Small intestine (tissue), 7 donors: ENCODE data around the gene HSD3B1. TPM values are rescaled to one million over a fixed set of nuclear protein-coding genes. Genes with fewer than 3 reads are reported as not detected.
"Not testable (repeated sequence)": the region's sequence is repeated elsewhere in the genome, so short reads cannot be mapped to it uniquely, and the experiment has no call there.

ENCODE experiments used
- DNase-seq, 2 donors: peaks; one replicate each; pipeline versions ENCODE4 v3.0.0 to v3.0.0-alpha.2; 2013
- FAIRE-seq: peaks from 2 replicates; lab custom pipeline; 2012; peaks lifted over from hg19 to GRCh38; lab: Jason Lieb, UNC
- H3K27ac ChIP-seq, 3 donors: one replicate each; pipeline ENCODE4 v1.5.1; 2013; ENCODE audit warnings: low read length in 2 of 3, mild to moderate bottlenecking in 2 of 3, control low read depth in 1 of 3, inconsistent platforms in 1 of 3, low read depth in 1 of 3, moderate library complexity in 1 of 3
- H3K27me3 ChIP-seq, 3 donors: one replicate each; pipeline ENCODE4 v1.6.1; 2013; ENCODE audit warnings: low read length in 3 of 3, inconsistent platforms in 1 of 3; ENCODE audit not compliant: control insufficient read depth in 3 of 3, insufficient read depth in 3 of 3
- H3K36me3 ChIP-seq, 3 donors: one replicate each; pipeline ENCODE4 v1.6.1; 2013; ENCODE audit warnings: low read length in 3 of 3, inconsistent platforms in 1 of 3, low read depth in 1 of 3, mild to moderate bottlenecking in 1 of 3, moderate library complexity in 1 of 3; ENCODE audit not compliant: control insufficient read depth in 3 of 3, insufficient read depth in 2 of 3
- H3K4me1 ChIP-seq, 3 donors: one replicate each; pipeline ENCODE4 v1.6.1; 2013; ENCODE audit warnings: low read length in 2 of 3, inconsistent platforms in 1 of 3, low read depth in 1 of 3, mild to moderate bottlenecking in 1 of 3, moderate library complexity in 1 of 3; ENCODE audit not compliant: control insufficient read depth in 3 of 3, insufficient read depth in 2 of 3
- H3K4me3 ChIP-seq, 3 donors: one replicate each; pipeline ENCODE4 v1.5.1; 2013; ENCODE audit warnings: low read length in 3 of 3, control low read depth in 1 of 3, inconsistent platforms in 1 of 3, low read depth in 1 of 3, mild to moderate bottlenecking in 1 of 3, moderate library complexity in 1 of 3
- H3K9me3 ChIP-seq, 2 donors: one replicate each; pipeline ENCODE4 v1.6.1; 2013; ENCODE audit warnings: low read depth in 1 of 2, low read length in 1 of 2; ENCODE audit not compliant: control insufficient read depth in 2 of 2, insufficient read depth in 1 of 2
- WGBS, 3 donors: extraction: QIAGEN DNeasy Blood & Tissue Kit; methylation state at CpG; one replicate each; pipeline ENCODE4 v1.1.7; 2013; 5-methylcytosine and 5-hydroxymethylcytosine counted together
- polyA plus RNA-seq, 4 donors: library from polyadenylated mRNA; stranded (reverse) in 3 of 4; unstranded in 1 of 4; fragments of 200-250 nt in 3 of 4; fragments of 120-200 nt in 1 of 4; gene quantifications; one replicate each; pipeline versions ENCODE4 v1.2.1 to v1.2.3, GENCODE V29; 2013
- donor health status: healthy with polysubstance abuse.
- donor health status: control.
- donor health status: control.
- donor health status: Bipolar disorder and iron deficiency.
- donor health status: healthy.

HSD3B1 gene
- polyA plus RNA-seq, 4 donors: 5.9 TPM; not detected in 3

GRCh38 chr1:119510046-119510445, 3.0 kb downstream of the HSD3B1 start:
- WGBS, 3 donors: 72 to 84% (median 77%) methylated on average over 2 of the region's 2 CpGs
- Histone ChIP-seq H3K27me3 (no peaks in the 10 kb centered on the region), H3K4me1 (no peaks in the 10 kb centered on the region), H3K36me3 (no peaks in the 10 kb centered on the region), H3K4me3 (no peak overlapping the region), H3K27ac (no peak overlapping the region), H3K9me3 (no peaks in the 10 kb centered on the region)
- FAIRE-seq: no peak
- DNase-seq: no peak

- FAIRE-seq (no peak), DNase-seq (no peak)
- H3K36me3 ChIP-seq: no peaks in the 10 kb centered on the region
- WGBS, 3 donors: 73 to 91% (median 75%) methylated on average over 5 of the region's 5 CpGs
- no peak overlapping the region for H3K27ac ChIP-seq
- no peaks in the 10 kb centered on the region for H3K9me3 ChIP-seq
- no peaks in the 10 kb centered on the region for H3K4me1 ChIP-seq
- no peak overlapping the region for H3K4me3 ChIP-seq
- no peaks in the 10 kb centered on the region for H3K27me3 ChIP-seq
These were observed 8.2 kb downstream of the HSD3B1 start for GRCh38 chr1:119515221-119515620.

- Histone ChIP-seq H3K27ac (no peak overlapping the region), H3K9me3 (no peaks in the 10 kb centered on the region), H3K27me3 (no peaks in the 10 kb centered on the region), H3K4me3 (no peak overlapping the region), H3K4me1 (no peaks in the 10 kb centered on the region), H3K36me3 (no peaks in the 10 kb centered on the region)
- DNase-seq (no peak), FAIRE-seq (no peak)
These were observed 9.2 kb downstream of the HSD3B1 start for GRCh38 chr1:119516247-119516646.

- Histone ChIP-seq H3K36me3 (no peaks in the 10 kb centered on the region), H3K9me3 (no peaks in the 10 kb centered on the region), H3K27me3 (no peaks in the 10 kb centered on the region), H3K4me3 (no peak overlapping the region), H3K4me1 (no peaks in the 10 kb centered on the region), H3K27ac (no peak overlapping the region)
- no peak for FAIRE-seq
- no peak for DNase-seq
- 71 to 81% (median 78%) methylated on average over 5 of the region's 5 CpGs for WGBS, 3 donors
These were observed 9.7 kb downstream of the HSD3B1 start for GRCh38 chr1:119516680-119517079.

- H3K27ac ChIP-seq, H3K4me3 ChIP-seq, DNase-seq, FAIRE-seq, H3K4me1 ChIP-seq, H3K27me3 ChIP-seq, H3K36me3 ChIP-seq, H3K9me3 ChIP-seq: not testable (repeated sequence)
These were observed 10.7 kb downstream of the HSD3B1 start for GRCh38 chr1:119517667-119518066.

GRCh38 chr1:119531606-119532323, 24.8 kb downstream of the HSD3B1 start:
- DNase-seq (no peak), FAIRE-seq (no peak)
- H3K4me3 ChIP-seq: no peak overlapping the region
- H3K27me3 ChIP-seq: no peaks in the 10 kb centered on the region
- no peaks in the 10 kb centered on the region for H3K9me3 ChIP-seq
- H3K4me1 ChIP-seq: no peaks in the 10 kb centered on the region
- 73 to 76% (median 75%) methylated on average over 2 of the region's 2 CpGs for WGBS, 3 donors
- H3K27ac ChIP-seq: no peak overlapping the region
- no peaks in the 10 kb centered on the region for H3K36me3 ChIP-seq

- FAIRE-seq: no peak
- WGBS, 3 donors: 80 to 84% (median 83%) methylated on average over 5 of the region's 5 CpGs
- Histone ChIP-seq H3K36me3 (no peaks in the 10 kb centered on the region), H3K27me3 (no peaks in the 10 kb centered on the region), H3K4me1 (no peaks in the 10 kb centered on the region), H3K27ac (no peak overlapping the region), H3K4me3 (no peak overlapping the region), H3K9me3 (no peaks in the 10 kb centered on the region)
- DNase-seq: no peak
These were observed 25.4 kb downstream of the HSD3B1 start for GRCh38 chr1:119532324-119532910.

- no peaks in the 10 kb centered on the region for H3K36me3 ChIP-seq
- no peaks in the 10 kb centered on the region for H3K9me3 ChIP-seq
- DNase-seq (no peak), FAIRE-seq (no peak)
- no peaks in the 10 kb centered on the region for H3K4me1 ChIP-seq
- H3K27ac ChIP-seq: no peak overlapping the region
- H3K4me3 ChIP-seq: no peak overlapping the region
- H3K27me3 ChIP-seq: no peaks in the 10 kb centered on the region
- 50 to 72% (median 53%) methylated on average over 1 of the region's 1 CpG for WGBS, 3 donors
These were observed 28.4 kb downstream of the HSD3B1 start for GRCh38 chr1:119535381-119535780.

GRCh38 chr1:119537966-119538365, 31.0 kb downstream of the HSD3B1 start:
- H3K4me1 ChIP-seq: no peaks in the 10 kb centered on the region
- no peaks in the 10 kb centered on the region for H3K27me3 ChIP-seq
- no peak for FAIRE-seq
- DNase-seq: peak; percentile 13 to 40
- no peak overlapping the region for H3K4me3 ChIP-seq
- WGBS, 3 donors: 47 to 72% (median 55%) methylated on average over 3 of the region's 3 CpGs
- H3K36me3 ChIP-seq: no peaks in the 10 kb centered on the region
- H3K27ac ChIP-seq: no peak overlapping the region
- no peaks in the 10 kb centered on the region for H3K9me3 ChIP-seq
